Adrenal gland (tissue), 5 donors: Measurements from ENCODE around the gene DCPS.
"Not testable (repeated sequence)": the region's sequence is repeated elsewhere in the genome, so short reads cannot be mapped to it uniquely, and the experiment has no call there.

Experiments used
- CTCF ChIP-seq, 6 experiments: fragments of 450-650 bp in 4 of 6; fragments of 200-600 bp in 2 of 6; sonication (generic) in 1 of 6; IDR thresholded peaks; 1 replicate in 5 of 6; 2 replicates in 1 of 6; pipeline versions ENCODE4 v1.5.1 to v1.8.0; 2016 to 2021; ENCODE audit warnings: antibody characterized with exemption in 6 of 6, mild to moderate bottlenecking in 2 of 6, moderate library complexity in 1 of 6
- POLR2A ChIP-seq, 2 donors: fragments of 450-650 bp; IDR thresholded peaks; one replicate each; pipeline ENCODE4 v1.6.1; 2017; ENCODE audit warnings: antibody characterized with exemption in 2 of 2, mild to moderate bottlenecking in 2 of 2, moderate library complexity in 1 of 2
- donor health status: DM: no; HTN: no; CAD: no.

- TF ChIP-seq CTCF, POLR2A (IDR thresholded peaks at IDR 0.05): not testable (repeated sequence)
Measured at GRCh38 chr11:126374562-126375300, 70.9 kb downstream of the DCPS start.
